GM23338 (cell line): Measurements from ENCODE around the gene CHCHD3. TPM values are rescaled to one million over a fixed set of nuclear protein-coding genes. Genes with fewer than 3 reads are reported as not detected.

ENCODE experiments used
- ATAC-seq: fragments of 200-7000 bp; cut with Tn5 transposase; 3 replicates; pipeline ENCODE4 v1.9.1; 2020
- DNase-seq: peaks from one replicate; pipeline ENCODE4 v3.0.0-alpha.2; 2015; ENCODE audit warnings: low spot score
- H2AFZ ChIP-seq: fragments of 200-600 bp; sonication (generic); 2 replicates; pipeline ENCODE4 v1.8.0; 2016; ENCODE audit warnings: antibody characterized with exemption, mild to moderate bottlenecking, moderate library complexity
- H3F3A ChIP-seq: fragments of 200-600 bp; sonication (generic); replicated peaks from 2 replicates; pipeline ENCODE4 v1.8.0; 2017; ENCODE audit warnings: antibody characterized with exemption, mixed run types, low read depth
- H3K27ac ChIP-seq: fragments of 200-600 bp; sonication (generic); 2 replicates; pipeline ENCODE4 v1.6.1; 2016; ENCODE audit warnings: low read depth
- H3K27me3 ChIP-seq: fragments of 200-600 bp; sonication (generic); 2 replicates; pipeline ENCODE4 v1.8.0; 2016; ENCODE audit warnings: mild to moderate bottlenecking, mixed run types, moderate library complexity; ENCODE audit not compliant: insufficient read depth
- H3K36me3 ChIP-seq: fragments of 200-600 bp; sonication (generic); 2 replicates; pipeline ENCODE4 v1.8.0; 2016; ENCODE audit warnings: mild to moderate bottlenecking; ENCODE audit not compliant: insufficient read depth
- H3K4me1 ChIP-seq: fragments of 200-600 bp; sonication (generic); 2 replicates; pipeline ENCODE4 v1.8.0; 2016; ENCODE audit warnings: mild to moderate bottlenecking, moderate library complexity; ENCODE audit not compliant: insufficient read depth
- H3K4me2 ChIP-seq: fragments of 200-600 bp; sonication (generic); 2 replicates; pipeline ENCODE4 v1.7.1; 2017; ENCODE audit warnings: mixed run types
- H3K4me3 ChIP-seq: fragments of 200-600 bp; sonication (generic); 2 replicates; pipeline ENCODE4 v1.6.1; 2016; ENCODE audit warnings: mixed run types
- H3K79me2 ChIP-seq: fragments of 200-600 bp; sonication (generic); replicated peaks from 2 replicates; pipeline ENCODE4 v1.8.0; 2017; ENCODE audit warnings: mild to moderate bottlenecking; ENCODE audit not compliant: insufficient read depth
- H3K9me2 ChIP-seq: fragments of 200-600 bp; sonication (generic); 2 replicates; pipeline ENCODE4 v1.8.0; 2017; ENCODE audit not compliant: insufficient read depth
- H4K20me1 ChIP-seq: fragments of 200-600 bp; sonication (generic); replicated peaks from 2 replicates; pipeline ENCODE4 v1.8.0; 2017; ENCODE audit warnings: mild to moderate bottlenecking; ENCODE audit not compliant: insufficient read depth
- H3K27ac Mint-ChIP-seq: 2 replicates; pipeline ENCODE4 v1.8.0; 2020; ENCODE audit warnings: inconsistent platforms, mild to moderate bottlenecking, moderate library complexity, mixed read lengths
- H3K27me3 Mint-ChIP-seq: 3 replicates; pipeline ENCODE4 v1.8.0; 2022; ENCODE audit warnings: low read depth, mild to moderate bottlenecking, moderate library complexity, mixed read lengths, inconsistent platforms; ENCODE audit not compliant: insufficient read depth, poor library complexity
- H3K36me3 Mint-ChIP-seq: 3 replicates; pipeline ENCODE4 v1.8.0; 2021; ENCODE audit warnings: low read depth, mild to moderate bottlenecking, inconsistent platforms, moderate library complexity, mixed read lengths
- H3K4me1 Mint-ChIP-seq: 3 replicates; pipeline ENCODE4 v1.8.0; 2020; ENCODE audit warnings: mild to moderate bottlenecking, inconsistent platforms, mixed read lengths
- H3K4me3 Mint-ChIP-seq: 3 replicates; pipeline ENCODE4 v1.8.0; 2021; ENCODE audit warnings: moderate library complexity, mild to moderate bottlenecking, inconsistent platforms, mixed read lengths
- H3K9me3 Mint-ChIP-seq: 3 replicates; pipeline ENCODE4 v1.8.0; 2020; ENCODE audit warnings: moderate library complexity, mild to moderate bottlenecking, inconsistent platforms, mixed read lengths
- CREB1 ChIP-seq: fragments of 250-450 bp; sonication (Bioruptor Pico); IDR thresholded peaks from 2 replicates; pipeline ENCODE4 v1.5.0; 2020; ENCODE audit warnings: low read depth, mild to moderate bottlenecking, moderate library complexity
- JUNB ChIP-seq: IDR thresholded peaks from one replicate; pipeline ENCODE4 v1.6.1; 2016; ENCODE audit warnings: antibody characterized with exemption; ENCODE audit not compliant: unreplicated experiment
- STAT1 ChIP-seq: IDR thresholded peaks from one replicate; pipeline ENCODE4 v1.6.1; 2016; ENCODE audit warnings: antibody characterized with exemption; ENCODE audit not compliant: unreplicated experiment
- ZNF114 ChIP-seq: fragments of 250-450 bp; sonication (Bioruptor Pico); IDR thresholded peaks from 2 replicates; pipeline ENCODE4 v1.5.0; 2020; ENCODE audit warnings: mild to moderate bottlenecking, moderate library complexity
- polyA plus RNA-seq: library from polyadenylated mRNA; unstranded; fragments of >200 nt; fragmentation: Nextera tagmentation; extraction: Ambion mirVana; gene quantifications from 2 replicates; pipeline ENCODE4 v1.2.1, GENCODE V29; 2016
- total RNA-seq: library from RNA; depleted of rRNA; stranded (reverse); fragments of >200 nt; shearing (Covaris generic); gene quantifications from 2 replicates; pipeline ENCODE4 v1.2.3, GENCODE V29; 2014
- TF ChIP-seq, protein P1 (sequence below): IDR thresholded peaks from one replicate; pipeline ENCODE4 v1.6.1; 2018; ENCODE audit warnings: antibody characterized with exemption; ENCODE audit not compliant: unreplicated experiment
- TF ChIP-seq, protein P2 (sequence below): IDR thresholded peaks from 2 replicates; pipeline ENCODE4 v1.6.1; 2016; ENCODE audit warnings: antibody characterized with exemption

Gene CHCHD3
- total and polyA plus RNA-seq, 2 experiments from 2014 or later, result 107 to 131 TPM

DNA sequence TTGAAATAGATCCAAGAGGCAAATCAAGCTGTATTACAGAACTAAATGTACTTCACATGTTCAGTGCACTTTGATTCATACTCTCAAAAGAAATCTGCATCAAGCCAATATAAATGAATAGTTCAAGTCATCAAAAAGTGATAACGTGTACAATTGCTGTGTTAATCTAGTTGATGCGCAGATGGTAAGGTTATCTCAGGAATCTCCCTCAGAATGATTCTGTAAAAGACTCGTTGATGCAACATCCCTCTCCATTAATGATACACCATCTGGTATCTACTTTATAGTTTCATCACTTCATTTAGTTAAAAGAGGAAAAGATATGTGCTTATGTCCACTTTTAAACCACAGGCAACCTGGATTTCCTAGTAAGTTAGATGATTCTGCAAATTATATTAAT lies 200.6 kb downstream of the CHCHD3 start (continued):
- TF ChIP-seq, protein P1, sequence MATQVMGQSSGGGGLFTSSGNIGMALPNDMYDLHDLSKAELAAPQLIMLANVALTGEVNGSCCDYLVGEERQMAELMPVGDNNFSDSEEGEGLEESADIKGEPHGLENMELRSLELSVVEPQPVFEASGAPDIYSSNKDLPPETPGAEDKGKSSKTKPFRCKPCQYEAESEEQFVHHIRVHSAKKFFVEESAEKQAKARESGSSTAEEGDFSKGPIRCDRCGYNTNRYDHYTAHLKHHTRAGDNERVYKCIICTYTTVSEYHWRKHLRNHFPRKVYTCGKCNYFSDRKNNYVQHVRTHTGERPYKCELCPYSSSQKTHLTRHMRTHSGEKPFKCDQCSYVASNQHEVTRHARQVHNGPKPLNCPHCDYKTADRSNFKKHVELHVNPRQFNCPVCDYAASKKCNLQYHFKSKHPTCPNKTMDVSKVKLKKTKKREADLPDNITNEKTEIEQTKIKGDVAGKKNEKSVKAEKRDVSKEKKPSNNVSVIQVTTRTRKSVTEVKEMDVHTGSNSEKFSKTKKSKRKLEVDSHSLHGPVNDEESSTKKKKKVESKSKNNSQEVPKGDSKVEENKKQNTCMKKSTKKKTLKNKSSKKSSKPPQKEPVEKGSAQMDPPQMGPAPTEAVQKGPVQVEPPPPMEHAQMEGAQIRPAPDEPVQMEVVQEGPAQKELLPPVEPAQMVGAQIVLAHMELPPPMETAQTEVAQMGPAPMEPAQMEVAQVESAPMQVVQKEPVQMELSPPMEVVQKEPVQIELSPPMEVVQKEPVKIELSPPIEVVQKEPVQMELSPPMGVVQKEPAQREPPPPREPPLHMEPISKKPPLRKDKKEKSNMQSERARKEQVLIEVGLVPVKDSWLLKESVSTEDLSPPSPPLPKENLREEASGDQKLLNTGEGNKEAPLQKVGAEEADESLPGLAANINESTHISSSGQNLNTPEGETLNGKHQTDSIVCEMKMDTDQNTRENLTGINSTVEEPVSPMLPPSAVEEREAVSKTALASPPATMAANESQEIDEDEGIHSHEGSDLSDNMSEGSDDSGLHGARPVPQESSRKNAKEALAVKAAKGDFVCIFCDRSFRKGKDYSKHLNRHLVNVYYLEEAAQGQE, result no peak

DNA sequence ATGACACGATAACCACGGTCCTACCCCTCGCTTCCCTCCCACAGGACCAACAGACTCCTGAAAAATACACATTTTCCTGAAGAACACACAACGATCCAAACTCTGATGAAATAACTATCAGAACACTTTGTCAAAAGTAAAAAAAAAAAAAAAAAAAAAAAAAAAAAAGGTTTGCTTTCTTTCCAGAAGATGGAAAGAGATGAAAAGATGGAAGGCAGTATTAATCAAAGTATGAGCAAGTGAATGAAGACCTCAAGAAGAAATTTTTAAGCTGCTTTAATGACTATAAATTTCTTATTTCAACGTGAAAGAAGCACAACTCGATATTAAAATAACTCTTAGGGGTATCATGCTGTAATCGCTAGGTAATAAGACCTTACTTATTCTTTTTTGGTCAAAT lies 202.3 kb downstream of the CHCHD3 start:
- H3K9me3 Mint-ChIP-seq, result no peaks in the 10 kb centered on the region
- no peaks in the 10 kb centered on the region for H3K27me3 Mint-ChIP-seq
- Histone ChIP-seq H2AFZ (no peak overlapping the region), H3K79me2 (peaks cover 31% of the 10 kb centered on the region), H3K4me3 (no peak overlapping the region), H3K27ac (no peak overlapping the region), H3F3A (no peaks in the 10 kb centered on the region), H3K36me3 (no peaks in the 10 kb centered on the region), H3K27me3 (no peaks in the 10 kb centered on the region), H3K4me2 (no peak overlapping the region), H3K9me2 (no peaks in the 10 kb centered on the region), H4K20me1 (peaks cover 9% of the 10 kb centered on the region; the same call in 1 of the 2 replicates), H3K4me1 (peaks cover 32% of the 10 kb centered on the region)
- no peak overlapping the region for H3K27ac Mint-ChIP-seq
- H3K4me1 Mint-ChIP-seq, result peaks cover 45% of the 10 kb centered on the region
- no peaks in the 10 kb centered on the region for H3K36me3 Mint-ChIP-seq
- H3K4me3 Mint-ChIP-seq, result no peak overlapping the region
- DNase-seq (no peak), ATAC-seq (no peak)
- TF ChIP-seq, protein P2, sequence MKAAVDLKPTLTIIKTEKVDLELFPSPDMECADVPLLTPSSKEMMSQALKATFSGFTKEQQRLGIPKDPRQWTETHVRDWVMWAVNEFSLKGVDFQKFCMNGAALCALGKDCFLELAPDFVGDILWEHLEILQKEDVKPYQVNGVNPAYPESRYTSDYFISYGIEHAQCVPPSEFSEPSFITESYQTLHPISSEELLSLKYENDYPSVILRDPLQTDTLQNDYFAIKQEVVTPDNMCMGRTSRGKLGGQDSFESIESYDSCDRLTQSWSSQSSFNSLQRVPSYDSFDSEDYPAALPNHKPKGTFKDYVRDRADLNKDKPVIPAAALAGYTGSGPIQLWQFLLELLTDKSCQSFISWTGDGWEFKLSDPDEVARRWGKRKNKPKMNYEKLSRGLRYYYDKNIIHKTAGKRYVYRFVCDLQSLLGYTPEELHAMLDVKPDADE, result no peak
- TF ChIP-seq JUNB (no peak), STAT1 (no peak), ZNF114 (CRISPR knock-in tag) (no peak), CREB1 (no peak)

DNA sequence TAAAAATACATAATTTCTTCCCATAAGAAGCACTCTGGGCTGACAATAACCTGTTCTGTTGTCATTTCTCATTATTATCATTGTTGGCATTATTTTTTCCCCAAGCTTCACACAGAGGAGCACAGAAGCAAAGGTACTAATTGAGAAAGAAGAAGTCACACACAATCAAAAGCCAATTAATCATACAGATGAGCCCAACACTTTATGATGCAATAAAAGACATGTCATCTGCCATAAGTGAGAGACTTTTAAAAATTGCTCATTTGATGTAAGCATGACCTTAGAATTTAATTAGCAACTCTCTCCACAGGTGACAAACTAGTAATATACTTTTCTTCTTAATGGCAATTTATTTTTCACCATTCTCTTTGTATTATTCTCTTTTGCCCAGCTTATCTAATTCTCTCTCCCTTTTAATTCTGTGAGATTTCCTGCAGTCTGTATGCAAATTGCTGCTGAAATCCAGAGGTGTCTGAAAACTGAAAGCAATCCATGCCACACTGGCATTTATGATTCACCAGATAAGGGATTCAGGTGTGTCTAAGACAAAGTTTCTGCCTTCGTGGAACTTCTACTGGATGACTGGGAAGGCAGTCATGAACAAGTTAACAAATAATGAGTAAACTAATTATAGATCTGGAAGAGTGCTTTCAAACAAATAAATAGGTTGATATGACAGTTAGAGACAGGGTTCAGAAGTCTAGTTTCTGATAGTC lies 203.5 kb downstream of the CHCHD3 start:
- no peaks in the 10 kb centered on the region for H3K36me3 Mint-ChIP-seq
- DNase-seq (no peak), ATAC-seq (no peak)
- Histone ChIP-seq H3K4me3 (no peak overlapping the region), H3K79me2 (peaks cover 35% of the 10 kb centered on the region), H3K27me3 (no peaks in the 10 kb centered on the region), H3K4me1 (peaks cover 32% of the 10 kb centered on the region), H3F3A (no peaks in the 10 kb centered on the region), H3K27ac (0 out of 2 replicates have a peak overlapping the region, but pooled peaks have one; percentile 8), H2AFZ (no peak overlapping the region), H4K20me1 (peaks cover 15% of the 10 kb centered on the region; the same call in 1 of the 2 replicates), H3K9me2 (no peaks in the 10 kb centered on the region), H3K4me2 (peak overlapping the region; percentile 36; the same call in 1 of the 2 replicates), H3K36me3 (no peaks in the 10 kb centered on the region)
- TF ChIP-seq STAT1, result no peak
- H3K4me1 Mint-ChIP-seq, result peaks cover 45% of the 10 kb centered on the region
- H3K27me3 Mint-ChIP-seq, result no peaks in the 10 kb centered on the region
- no peak overlapping the region for H3K4me3 Mint-ChIP-seq
- peak overlapping the region; percentile 54 for H3K27ac Mint-ChIP-seq
- no peaks in the 10 kb centered on the region for H3K9me3 Mint-ChIP-seq
